GM23338 (cell line): ENCODE results near the gene ADAM15. TPM values are rescaled to one million over a fixed set of nuclear protein-coding genes. Genes with fewer than 3 reads are reported as not detected.

Experiments
- ATAC-seq: fragments of 200-7000 bp; cut with Tn5 transposase; 3 replicates; pipeline ENCODE4 v1.9.1; 2020
- DNase-seq: peaks from one replicate; pipeline ENCODE4 v3.0.0-alpha.2; 2015; ENCODE audit warnings: low spot score
- H2AFZ ChIP-seq: fragments of 200-600 bp; sonication (generic); 2 replicates; pipeline ENCODE4 v1.8.0; 2016; ENCODE audit warnings: antibody characterized with exemption, mild to moderate bottlenecking, moderate library complexity
- H3F3A ChIP-seq: fragments of 200-600 bp; sonication (generic); replicated peaks from 2 replicates; pipeline ENCODE4 v1.8.0; 2017; ENCODE audit warnings: antibody characterized with exemption, mixed run types, low read depth
- H3K27ac ChIP-seq: fragments of 200-600 bp; sonication (generic); 2 replicates; pipeline ENCODE4 v1.6.1; 2016; ENCODE audit warnings: low read depth
- H3K27me3 ChIP-seq: fragments of 200-600 bp; sonication (generic); 2 replicates; pipeline ENCODE4 v1.8.0; 2016; ENCODE audit warnings: mild to moderate bottlenecking, mixed run types, moderate library complexity; ENCODE audit not compliant: insufficient read depth
- H3K36me3 ChIP-seq: fragments of 200-600 bp; sonication (generic); 2 replicates; pipeline ENCODE4 v1.8.0; 2016; ENCODE audit warnings: mild to moderate bottlenecking; ENCODE audit not compliant: insufficient read depth
- H3K4me1 ChIP-seq: fragments of 200-600 bp; sonication (generic); 2 replicates; pipeline ENCODE4 v1.8.0; 2016; ENCODE audit warnings: mild to moderate bottlenecking, moderate library complexity; ENCODE audit not compliant: insufficient read depth
- H3K4me2 ChIP-seq: fragments of 200-600 bp; sonication (generic); 2 replicates; pipeline ENCODE4 v1.7.1; 2017; ENCODE audit warnings: mixed run types
- H3K4me3 ChIP-seq: fragments of 200-600 bp; sonication (generic); 2 replicates; pipeline ENCODE4 v1.6.1; 2016; ENCODE audit warnings: mixed run types
- H3K79me2 ChIP-seq: fragments of 200-600 bp; sonication (generic); replicated peaks from 2 replicates; pipeline ENCODE4 v1.8.0; 2017; ENCODE audit warnings: mild to moderate bottlenecking; ENCODE audit not compliant: insufficient read depth
- H3K9me2 ChIP-seq: fragments of 200-600 bp; sonication (generic); 2 replicates; pipeline ENCODE4 v1.8.0; 2017; ENCODE audit not compliant: insufficient read depth
- H4K20me1 ChIP-seq: fragments of 200-600 bp; sonication (generic); replicated peaks from 2 replicates; pipeline ENCODE4 v1.8.0; 2017; ENCODE audit warnings: mild to moderate bottlenecking; ENCODE audit not compliant: insufficient read depth
- H3K27ac Mint-ChIP-seq: 2 replicates; pipeline ENCODE4 v1.8.0; 2020; ENCODE audit warnings: inconsistent platforms, mild to moderate bottlenecking, moderate library complexity, mixed read lengths
- H3K27me3 Mint-ChIP-seq: 3 replicates; pipeline ENCODE4 v1.8.0; 2022; ENCODE audit warnings: low read depth, mild to moderate bottlenecking, moderate library complexity, mixed read lengths, inconsistent platforms; ENCODE audit not compliant: insufficient read depth, poor library complexity
- H3K36me3 Mint-ChIP-seq: 3 replicates; pipeline ENCODE4 v1.8.0; 2021; ENCODE audit warnings: low read depth, mild to moderate bottlenecking, inconsistent platforms, moderate library complexity, mixed read lengths
- H3K4me1 Mint-ChIP-seq: 3 replicates; pipeline ENCODE4 v1.8.0; 2020; ENCODE audit warnings: mild to moderate bottlenecking, inconsistent platforms, mixed read lengths
- H3K4me3 Mint-ChIP-seq: 3 replicates; pipeline ENCODE4 v1.8.0; 2021; ENCODE audit warnings: moderate library complexity, mild to moderate bottlenecking, inconsistent platforms, mixed read lengths
- H3K9me3 Mint-ChIP-seq: 3 replicates; pipeline ENCODE4 v1.8.0; 2020; ENCODE audit warnings: moderate library complexity, mild to moderate bottlenecking, inconsistent platforms, mixed read lengths
- CREB1 ChIP-seq: fragments of 250-450 bp; sonication (Bioruptor Pico); IDR thresholded peaks from 2 replicates; pipeline ENCODE4 v1.5.0; 2020; ENCODE audit warnings: low read depth, mild to moderate bottlenecking, moderate library complexity
- CTCF ChIP-seq, 2 experiments: fragments of 200-600 bp in 1 of 2; sonication (generic) in 1 of 2; conservative IDR thresholded peaks; 2 replicates each; pipeline versions ENCODE4 v1.5.1 to v1.6.1; 2016 to 2017; ENCODE audit warnings: antibody characterized with exemption in 2 of 2, low read depth in 2 of 2, mild to moderate bottlenecking in 2 of 2, moderate library complexity in 1 of 2
- ETS1 ChIP-seq: IDR thresholded peaks from 2 replicates; pipeline ENCODE4 v1.6.1; 2016; ENCODE audit warnings: antibody characterized with exemption
- EZH2 ChIP-seq: fragments of 200-600 bp; sonication (generic); IDR thresholded peaks from one replicate; pipeline ENCODE4 v1.8.0; 2017; ENCODE audit warnings: antibody characterized with exemption, mild to moderate bottlenecking, low read depth; ENCODE audit not compliant: unreplicated experiment
- EZH2phosphoT487 ChIP-seq: fragments of 200-600 bp; sonication (generic); IDR thresholded peaks from one replicate; pipeline ENCODE4 v1.8.1; 2018; ENCODE audit warnings: antibody characterized with exemption; ENCODE audit not compliant: unreplicated experiment
- JUNB ChIP-seq: IDR thresholded peaks from one replicate; pipeline ENCODE4 v1.6.1; 2016; ENCODE audit warnings: antibody characterized with exemption; ENCODE audit not compliant: unreplicated experiment
- NANOG ChIP-seq: IDR thresholded peaks from 2 replicates; pipeline ENCODE4 v1.6.1; 2016; ENCODE audit warnings: antibody characterized with exemption, borderline replicate concordance
- POLR2AphosphoS5 ChIP-seq: IDR thresholded peaks from 2 replicates; pipeline ENCODE4 v1.6.1; 2016; ENCODE audit warnings: antibody characterized with exemption, low read depth
- REST ChIP-seq: IDR thresholded peaks from one replicate; pipeline ENCODE4 v1.6.1; 2018; ENCODE audit warnings: antibody characterized with exemption; ENCODE audit not compliant: unreplicated experiment
- STAT1 ChIP-seq: IDR thresholded peaks from one replicate; pipeline ENCODE4 v1.6.1; 2016; ENCODE audit warnings: antibody characterized with exemption; ENCODE audit not compliant: unreplicated experiment
- ZNF114 ChIP-seq: fragments of 250-450 bp; sonication (Bioruptor Pico); IDR thresholded peaks from 2 replicates; pipeline ENCODE4 v1.5.0; 2020; ENCODE audit warnings: mild to moderate bottlenecking, moderate library complexity
- ZNF331 ChIP-seq: fragments of 250-450 bp; sonication (Bioruptor Pico); IDR thresholded peaks from 2 replicates; pipeline ENCODE4 v1.5.0; 2020; ENCODE audit warnings: low read depth, mild to moderate bottlenecking, moderate library complexity
- ZNF462 ChIP-seq: fragments of 250-450 bp; sonication (Bioruptor Pico); IDR thresholded peaks from 2 replicates; pipeline ENCODE4 v1.5.0; 2020; ENCODE audit warnings: mild to moderate bottlenecking, moderate library complexity
- polyA plus RNA-seq: library from polyadenylated mRNA; unstranded; fragments of >200 nt; fragmentation: Nextera tagmentation; extraction: Ambion mirVana; gene quantifications from 2 replicates; pipeline ENCODE4 v1.2.1, GENCODE V29; 2016
- total RNA-seq: library from RNA; depleted of rRNA; stranded (reverse); fragments of >200 nt; shearing (Covaris generic); gene quantifications from 2 replicates; pipeline ENCODE4 v1.2.3, GENCODE V29; 2014

Gene ADAM15
- total and polyA plus RNA-seq, 2 experiments from 2014 or later: 24.2 to 31.1 TPM

DNA sequence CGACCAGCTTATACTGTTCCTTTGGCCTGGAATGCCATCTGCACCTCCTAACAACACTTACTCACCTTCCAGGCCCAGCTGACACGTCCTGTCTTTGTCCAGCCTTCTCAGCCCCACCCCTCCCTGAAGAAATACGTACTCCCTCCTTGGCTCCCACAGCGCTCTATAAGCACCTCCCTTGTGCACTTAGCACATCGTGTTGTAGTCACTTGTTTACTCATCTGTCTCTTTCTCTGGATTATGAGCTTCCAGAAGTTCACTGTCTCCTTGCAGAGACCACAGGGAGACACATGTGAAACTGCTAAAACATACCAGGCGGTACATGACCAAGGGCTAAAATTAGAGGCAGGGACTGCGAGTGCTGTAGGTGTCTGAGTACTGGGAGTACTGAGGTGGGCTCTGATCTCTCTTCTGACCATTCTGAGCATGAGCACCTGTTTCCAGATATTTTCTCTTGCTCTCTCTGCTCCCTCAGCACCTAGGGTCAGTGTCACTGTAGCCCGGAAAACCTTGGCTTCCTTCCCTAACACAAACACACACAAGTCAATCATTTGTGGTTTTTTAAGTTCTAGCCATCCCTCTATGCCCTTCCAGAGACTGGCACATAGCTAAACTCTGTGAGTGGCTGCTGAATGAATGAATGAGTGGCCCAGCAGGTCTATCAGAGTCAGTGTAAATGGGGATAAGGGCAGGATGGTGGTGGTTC lies 12.4 kb upstream of the ADAM15 start:
- DNase-seq (no peak), ATAC-seq (no peak)
- Histone ChIP-seq H3K27ac (no peak overlapping the region), H3F3A (0 out of 2 replicates have a peak, but pooled peaks cover under 1% of the 10 kb centered on the region), H3K36me3 (no peaks in the 10 kb centered on the region), H3K27me3 (no peaks in the 10 kb centered on the region), H3K79me2 (no peaks in the 10 kb centered on the region), H3K4me1 (no peaks in the 10 kb centered on the region), H3K4me3 (no peak overlapping the region), H3K4me2 (no peak overlapping the region), H3K9me2 (no peaks in the 10 kb centered on the region), H4K20me1 (no peaks in the 10 kb centered on the region), H2AFZ (no peak overlapping the region)
- H3K4me3 Mint-ChIP-seq: no peak overlapping the region
- H3K4me1 Mint-ChIP-seq: peaks cover 1% of the 10 kb centered on the region
- no peaks in the 10 kb centered on the region for H3K9me3 Mint-ChIP-seq
- peaks cover 12% of the 10 kb centered on the region for H3K27me3 Mint-ChIP-seq
- TF ChIP-seq REST (no peak), CTCF (conservative IDR thresholded peaks at IDR 0.05; ENCODE audit: low read depth in 2 of 2) (no peak), JUNB (no peak), STAT1 (no peak), POLR2AphosphoS5 (no peak), ZNF462 (CRISPR knock-in tag) (no peak), EZH2phosphoT487 (no peak), NANOG (no peak), CREB1 (CRISPR knock-in tag) (no peak), ZNF331 (CRISPR knock-in tag) (no peak), ZNF114 (no peak), EZH2 (no peak), ETS1 (no peak)
- no peak overlapping the region for H3K27ac Mint-ChIP-seq
- no peaks in the 10 kb centered on the region for H3K36me3 Mint-ChIP-seq
